Uterus (tissue), 4 donors: ENCODE measurements around the gene SBNO1. TPM values are rescaled to one million over a fixed set of nuclear protein-coding genes. Genes with fewer than 3 reads are reported as not detected.
"Not testable (repeated sequence)": the region's sequence is repeated elsewhere in the genome, so short reads cannot be mapped to it uniquely, and the experiment has no call there.

ENCODE experiments used
- DNase-seq, 2 donors: peaks; one replicate each; pipeline ENCODE4 v3.0.0-alpha.2; 2019 to 2020
- H3K27ac ChIP-seq, 2 donors: fragments of 200-600 bp; sonication (generic); 1 replicate in 1 of 2; 2 replicates in 1 of 2; pipeline ENCODE4 v1.5.1; 2016 to 2018
- H3K27me3 ChIP-seq, 2 donors: fragments of 200-600 bp; sonication (generic); one replicate each; pipeline ENCODE4 v1.5.1; 2018 to 2019; ENCODE audit warnings: control low read depth in 1 of 2
- H3K36me3 ChIP-seq, 2 donors: fragments of 200-600 bp; sonication (generic); one replicate each; pipeline ENCODE4 v1.5.1; 2019; ENCODE audit warnings: control low read depth in 1 of 2
- H3K4me1 ChIP-seq, 2 donors: fragments of 200-600 bp; sonication (generic); one replicate each; pipeline ENCODE4 v1.5.1; 2018 to 2019; ENCODE audit warnings: control low read depth in 1 of 2
- H3K4me3 ChIP-seq, 2 donors: fragments of 200-600 bp; sonication (generic); 1 replicate in 1 of 2; 2 replicates in 1 of 2; pipeline ENCODE4 v1.5.1; 2018 to 2019; ENCODE audit warnings: mild to moderate bottlenecking in 1 of 2
- H3K9me3 ChIP-seq, 2 donors: fragments of 200-600 bp; sonication (generic); one replicate each; pipeline ENCODE4 v1.5.1; 2019; ENCODE audit warnings: control low read depth in 1 of 2
- CTCF ChIP-seq, 4 experiments: fragments of 200-600 bp in 2 of 4; fragments of 450-650 bp in 2 of 4; sonication (generic) in 2 of 4; IDR thresholded peaks; one replicate each; pipeline ENCODE4 v1.5.1; 2016 to 2019; ENCODE audit warnings: antibody characterized with exemption in 4 of 4, mild to moderate bottlenecking in 2 of 4, moderate library complexity in 1 of 4
- POLR2A ChIP-seq, 2 donors: fragments of 450-650 bp; IDR thresholded peaks; one replicate each; pipeline ENCODE4 v1.6.1; 2016; ENCODE audit warnings: antibody characterized with exemption in 2 of 2, mild to moderate bottlenecking in 1 of 2, moderate library complexity in 1 of 2
- intact Hi-C: fragments of 100-400 bp; cut with DNase I; formaldehyde crosslinking; loops from one replicate; pipeline ENCODE4 v1.15.1; 2023; ENCODE audit warnings: low total_unique reads
- total RNA-seq, 4 donors: library from RNA; depleted of rRNA in 3 of 4; stranded (reverse); fragments of >200 nt in 3 of 4; gene quantifications; one replicate each; pipeline versions ENCODE4 v1.1.0 to v1.2.4, GENCODE V29; 2014 to 2023
- donor health status: DM: yes; HTN: yes; CAD: no.

SBNO1 gene
- total RNA-seq, 4 donors from 2014 or later, result 16.8 to 40.5 (median 33.0) TPM

GRCh38 chr12:123251403-123252076, 113.1 kb downstream of the SBNO1 start:
- Histone ChIP-seq H3K4me3 (no peak overlapping the region), H3K9me3 (no peaks in the 10 kb centered on the region), H3K27ac (peak overlapping the region; percentile 63 to 68), H3K36me3 (no peaks in the 10 kb centered on the region), H3K4me1 (peaks cover 3 to 10% of the 10 kb centered on the region in 2 donors), H3K27me3 (no peaks in the 10 kb centered on the region)
- no peak for TF ChIP-seq CTCF (IDR thresholded peaks at IDR 0.05)
- no peak for TF ChIP-seq POLR2A (IDR thresholded peaks at IDR 0.05)
- DNase-seq, result no peak
- intact Hi-C loops, result no loop called here

GRCh38 chr12:123250471-123251383, 113.9 kb downstream of the SBNO1 start:
- Histone ChIP-seq H3K27me3 (no peaks in the 10 kb centered on the region), H3K4me3 (no peak overlapping the region), H3K4me1 (peaks cover 3 to 10% of the 10 kb centered on the region in 2 donors), H3K9me3 (no peaks in the 10 kb centered on the region), H3K27ac (peak overlapping the region; percentile 63 to 68), H3K36me3 (no peaks in the 10 kb centered on the region)
- no peak for TF ChIP-seq CTCF (IDR thresholded peaks at IDR 0.05)
- TF ChIP-seq POLR2A (IDR thresholded peaks at IDR 0.05), result no peak
- peak in 1 of 2 donors; percentile 52 for DNase-seq
- intact Hi-C loops, result no loop called here

GRCh38 chr12:123248996-123249741, 115.5 kb downstream of the SBNO1 start:
- intact Hi-C loops, H3K4me3 ChIP-seq, H3K27me3 ChIP-seq, H3K36me3 ChIP-seq, H3K9me3 ChIP-seq, H3K27ac ChIP-seq, DNase-seq: not testable (repeated sequence)
- H3K4me1 ChIP-seq, result peaks cover 0 to 10% of the 10 kb centered on the region in 2 donors

- H3K9me3 ChIP-seq, H3K36me3 ChIP-seq, DNase-seq, H3K27me3 ChIP-seq, intact Hi-C loops, H3K4me3 ChIP-seq, H3K27ac ChIP-seq: not testable (repeated sequence)
- H3K4me1 ChIP-seq, result peaks cover 0 to 10% of the 10 kb centered on the region in 2 donors
These were observed 116.5 kb downstream of the SBNO1 start for GRCh38 chr12:123248129-123248528.

GRCh38 chr12:123245678-123246077, 119.0 kb downstream of the SBNO1 start:
- no peaks in the 10 kb centered on the region for H3K27me3 ChIP-seq
- H3K4me1 ChIP-seq, result peaks cover 0 to 6% of the 10 kb centered on the region in 2 donors
- H3K36me3 ChIP-seq, result no peaks in the 10 kb centered on the region
- TF ChIP-seq CTCF (IDR thresholded peaks at IDR 0.05) (no peak), POLR2A (IDR thresholded peaks at IDR 0.05) (no peak)
- H3K27ac ChIP-seq, result no peak overlapping the region
- intact Hi-C loops, result no loop called here
- DNase-seq, result no peak
- H3K4me3 ChIP-seq, result no peak overlapping the region
- no peaks in the 10 kb centered on the region for H3K9me3 ChIP-seq
